Transverse colon (tissue), 3 donors: ENCODE data around the gene UBL3.

Source experiments
- POLR2A ChIP-seq: fragments of 450-650 bp; IDR thresholded peaks from one replicate; pipeline ENCODE4 v1.6.1; 2016; ENCODE audit warnings: antibody characterized with exemption, mild to moderate bottlenecking, moderate library complexity
- TF ChIP-seq, protein P1 (sequence below), 5 experiments: fragments of 200-600 bp in 3 of 5; fragments of 450-650 bp in 2 of 5; sonication (generic) in 3 of 5; IDR thresholded peaks; 1 replicate in 2 of 5; 2 replicates in 3 of 5; pipeline ENCODE4 v1.5.1; 2016 to 2017; ENCODE audit warnings: antibody characterized with exemption in 5 of 5, inconsistent platforms in 3 of 5, mild to moderate bottlenecking in 2 of 5, moderate library complexity in 1 of 5

- TF ChIP-seq, protein P1, sequence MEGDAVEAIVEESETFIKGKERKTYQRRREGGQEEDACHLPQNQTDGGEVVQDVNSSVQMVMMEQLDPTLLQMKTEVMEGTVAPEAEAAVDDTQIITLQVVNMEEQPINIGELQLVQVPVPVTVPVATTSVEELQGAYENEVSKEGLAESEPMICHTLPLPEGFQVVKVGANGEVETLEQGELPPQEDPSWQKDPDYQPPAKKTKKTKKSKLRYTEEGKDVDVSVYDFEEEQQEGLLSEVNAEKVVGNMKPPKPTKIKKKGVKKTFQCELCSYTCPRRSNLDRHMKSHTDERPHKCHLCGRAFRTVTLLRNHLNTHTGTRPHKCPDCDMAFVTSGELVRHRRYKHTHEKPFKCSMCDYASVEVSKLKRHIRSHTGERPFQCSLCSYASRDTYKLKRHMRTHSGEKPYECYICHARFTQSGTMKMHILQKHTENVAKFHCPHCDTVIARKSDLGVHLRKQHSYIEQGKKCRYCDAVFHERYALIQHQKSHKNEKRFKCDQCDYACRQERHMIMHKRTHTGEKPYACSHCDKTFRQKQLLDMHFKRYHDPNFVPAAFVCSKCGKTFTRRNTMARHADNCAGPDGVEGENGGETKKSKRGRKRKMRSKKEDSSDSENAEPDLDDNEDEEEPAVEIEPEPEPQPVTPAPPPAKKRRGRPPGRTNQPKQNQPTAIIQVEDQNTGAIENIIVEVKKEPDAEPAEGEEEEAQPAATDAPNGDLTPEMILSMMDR (IDR thresholded peaks at IDR 0.05): no peak
- no peak for TF ChIP-seq POLR2A
These were observed 31.7 kb upstream of the UBL3 start for GRCh38 chr13:29882076-29882475.
